Myocyte (in vitro differentiated cells): ENCODE data around the gene TMEM218. TPM values are rescaled to one million over a fixed set of nuclear protein-coding genes. Genes with fewer than 3 reads are reported as not detected.

Experiments
- DNase-seq: peaks from one replicate; pipeline ENCODE4 v3.0.0-alpha.2; 2012; ENCODE audit warnings: low read depth
- total RNA-seq: library from RNA; depleted of rRNA; stranded (reverse); fragments of >200 nt; gene quantifications from 2 replicates; pipeline ENCODE4 v1.2.3, GENCODE V29; 2014

TMEM218 gene
- total RNA-seq, 1 donor from 2014 or later, result 30.8 TPM

DNA sequence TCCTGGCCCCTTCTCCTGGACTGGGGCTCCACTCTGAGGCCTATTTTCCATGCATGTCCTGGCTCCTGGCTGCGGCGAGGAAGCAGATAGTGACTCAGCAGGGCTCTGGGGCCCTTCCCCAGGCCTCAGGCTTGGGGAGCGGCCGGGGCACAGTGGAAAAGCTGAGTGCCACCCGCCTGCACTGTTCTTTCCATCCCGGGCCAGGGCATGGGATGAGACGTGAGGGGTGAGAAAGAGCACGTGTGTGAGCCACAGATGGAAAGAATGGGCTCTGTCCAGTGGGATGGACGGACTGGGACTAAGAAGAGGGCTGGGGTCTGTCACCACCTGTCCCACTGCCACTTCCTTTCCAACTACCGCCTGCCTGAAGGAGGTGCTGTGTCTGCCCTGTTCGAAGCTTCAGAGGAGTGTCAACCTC is 35.5 kb downstream of the TMEM218 start:
- peak; percentile 32 for DNase-seq

GRCh38 chr11:125075242-125075625 is 36.2 kb downstream of the TMEM218 start:
- peak; percentile 89 for DNase-seq

DNA sequence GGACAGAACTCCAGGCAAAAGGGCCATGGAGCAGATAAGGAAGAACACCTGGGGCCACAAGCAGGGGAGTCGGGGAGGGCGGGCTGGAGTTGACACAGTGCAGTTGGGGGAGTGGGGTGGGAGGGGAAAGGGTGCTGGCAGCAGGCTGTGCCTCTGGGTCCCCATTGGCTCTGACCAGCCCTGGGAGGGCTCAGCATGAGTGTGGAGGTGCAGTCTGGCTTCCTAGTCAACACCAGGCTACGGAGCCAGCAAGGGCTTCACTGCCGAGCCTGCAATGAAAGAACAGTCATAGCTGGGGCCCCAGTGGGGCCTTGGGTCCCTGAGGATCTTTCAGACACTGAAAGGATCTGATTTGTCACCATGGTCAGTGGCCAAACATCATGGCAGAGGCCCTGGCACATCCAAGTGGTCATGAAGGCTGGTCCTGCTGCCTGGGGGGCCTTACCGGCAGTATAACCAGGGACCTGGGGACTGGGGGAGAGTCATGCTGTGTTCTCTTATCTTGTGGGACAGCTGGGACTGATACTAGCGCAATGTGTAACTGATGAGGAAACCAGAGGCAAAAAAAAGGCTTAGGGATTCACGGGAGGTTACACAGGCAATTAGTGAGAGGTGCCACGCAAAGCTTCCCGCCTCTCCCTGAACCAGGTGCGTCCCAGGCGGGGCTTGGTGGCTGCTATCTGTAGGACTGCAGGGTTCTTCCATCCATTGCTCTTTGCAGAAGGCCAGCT is 36.8 kb downstream of the TMEM218 start:
- DNase-seq, result peak; percentile 29

- no peak for DNase-seq
Observed at GRCh38 chr11:125073616-125074483, 37.6 kb downstream of the TMEM218 start.

DNA sequence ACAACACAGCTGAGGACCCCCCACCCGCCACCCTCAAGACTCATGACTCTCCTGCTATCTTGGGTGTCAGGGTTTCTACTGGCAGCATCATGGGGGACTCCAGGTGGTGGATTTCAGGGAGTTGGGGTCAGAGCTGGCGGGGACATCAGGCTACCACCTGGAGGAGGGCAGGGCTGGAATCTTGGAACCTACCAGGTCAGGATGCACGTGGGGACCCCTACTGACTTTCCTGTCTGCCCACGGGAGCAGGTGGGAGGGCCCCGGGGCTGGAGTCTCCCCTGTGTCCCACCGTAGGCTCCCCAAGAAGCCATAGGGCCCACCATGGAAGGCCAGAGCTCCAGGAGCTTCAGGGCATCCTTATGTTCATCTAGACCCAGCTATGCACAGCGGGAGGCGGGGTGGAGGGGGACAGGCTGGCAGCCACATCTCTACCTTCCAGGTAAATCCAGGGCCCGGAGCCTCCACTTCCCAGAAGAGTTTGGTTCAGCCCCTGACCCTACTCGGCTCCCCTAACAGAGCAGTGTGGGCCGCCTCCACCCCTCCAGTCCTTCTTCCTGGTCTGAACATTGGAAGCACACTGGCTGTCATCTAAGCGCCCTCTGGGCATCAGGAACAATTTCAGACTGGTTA is 38.4 kb downstream of the TMEM218 start:
- DNase-seq, result no peak

DNA sequence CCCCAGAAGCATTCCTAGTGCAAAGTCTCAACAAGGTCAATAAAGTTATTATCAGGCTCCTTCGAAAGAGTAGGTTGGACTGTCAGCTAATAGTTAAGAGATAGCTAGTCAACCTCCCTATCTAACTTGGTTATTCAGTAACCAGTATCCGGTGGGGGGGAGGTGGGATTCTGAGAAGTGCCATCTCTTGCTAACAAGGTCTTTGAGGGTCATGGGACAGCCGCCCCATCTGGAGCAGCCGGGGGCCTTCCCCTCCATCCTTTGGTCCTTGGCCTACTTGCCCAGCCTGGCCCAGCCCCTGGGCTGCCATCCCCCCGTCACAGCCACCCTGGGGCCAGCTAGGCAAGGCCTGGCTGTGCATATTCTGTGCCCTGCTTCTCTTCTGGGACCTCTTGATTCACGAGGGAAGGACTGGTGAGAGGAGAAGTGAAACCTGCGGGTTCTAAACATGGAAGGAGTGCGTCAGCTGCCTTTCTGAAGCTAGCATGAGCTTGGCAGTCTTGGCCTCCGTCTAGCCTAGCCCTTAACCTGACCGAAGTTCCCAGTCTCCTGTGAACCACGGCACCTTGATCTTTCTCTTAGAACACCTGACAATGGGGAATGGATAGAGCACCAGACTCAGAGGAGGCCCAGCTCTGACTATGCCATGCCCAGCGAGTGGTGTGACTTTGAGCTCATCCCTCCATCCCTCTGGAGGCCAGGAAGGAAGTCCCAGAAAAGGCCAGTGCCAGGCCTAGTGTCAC is 39.0 kb downstream of the TMEM218 start:
- no peak for DNase-seq

DNA sequence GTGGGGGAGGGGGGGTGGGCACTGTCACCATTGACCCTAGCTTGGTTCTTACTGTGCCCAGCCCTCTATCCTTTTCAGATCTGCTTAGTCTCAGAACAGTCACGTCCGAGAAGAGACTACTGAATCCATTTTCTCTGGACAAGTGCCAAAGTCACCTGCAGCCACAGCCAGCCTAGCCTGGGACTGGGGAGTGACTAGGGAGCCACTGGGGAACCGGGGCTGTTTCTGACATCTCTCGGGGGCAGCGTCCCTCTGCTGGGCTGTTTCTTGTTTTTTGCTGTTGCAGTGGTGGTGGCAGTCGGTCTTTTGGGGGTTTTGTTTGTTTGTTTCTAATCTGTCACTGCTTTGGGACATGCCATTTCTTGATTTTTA is 39.6 kb downstream of the TMEM218 start:
- DNase-seq, result no peak

DNA sequence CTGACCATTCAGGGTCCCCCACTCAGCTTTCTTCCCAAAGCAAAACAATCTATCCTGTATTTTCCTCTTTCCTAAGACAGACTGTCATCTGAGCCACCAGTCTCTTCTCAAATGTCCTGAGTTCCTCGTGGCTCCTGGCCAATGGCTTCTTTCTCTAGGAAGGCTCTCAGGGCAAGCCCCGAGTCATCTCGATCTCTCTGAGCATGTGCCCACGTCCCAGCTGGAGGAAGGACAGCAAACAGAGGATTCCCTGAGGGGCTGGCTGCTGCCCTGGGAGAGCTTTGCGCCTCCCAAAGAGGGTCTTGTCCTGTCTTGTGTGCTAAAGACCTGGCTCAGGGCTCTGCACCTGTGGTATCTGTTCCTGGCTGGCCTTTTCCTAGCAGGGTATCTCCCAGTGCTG is 40.0 kb downstream of the TMEM218 start:
- peak; percentile 80 for DNase-seq

- peak; percentile 61 for DNase-seq
Observed at GRCh38 chr11:125070699-125071254, 40.6 kb downstream of the TMEM218 start.

DNA sequence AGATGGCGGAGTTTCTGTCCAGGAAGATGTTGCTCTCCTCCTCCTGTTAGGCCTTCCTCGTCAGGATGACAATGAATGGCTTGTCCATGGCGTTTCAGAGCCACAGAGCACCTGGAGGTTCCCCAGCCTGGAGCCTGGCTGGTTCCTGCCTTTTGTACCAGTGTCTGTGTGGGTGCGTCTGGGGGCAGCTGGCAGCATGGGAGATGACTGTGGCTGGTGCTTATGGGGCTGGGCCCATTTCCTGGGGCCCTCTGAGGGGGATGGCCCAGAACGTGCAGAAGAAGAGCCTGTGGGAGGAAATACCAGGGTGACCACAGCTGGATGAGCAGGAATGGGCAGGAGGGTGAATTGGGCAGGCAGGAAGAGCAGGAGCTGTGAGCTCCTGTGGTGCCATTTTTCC is 41.6 kb downstream of the TMEM218 start:
- DNase-seq, result peak; percentile 32

GRCh38 chr11:125069008-125069407 is 42.4 kb downstream of the TMEM218 start:
- DNase-seq, result no peak

DNA sequence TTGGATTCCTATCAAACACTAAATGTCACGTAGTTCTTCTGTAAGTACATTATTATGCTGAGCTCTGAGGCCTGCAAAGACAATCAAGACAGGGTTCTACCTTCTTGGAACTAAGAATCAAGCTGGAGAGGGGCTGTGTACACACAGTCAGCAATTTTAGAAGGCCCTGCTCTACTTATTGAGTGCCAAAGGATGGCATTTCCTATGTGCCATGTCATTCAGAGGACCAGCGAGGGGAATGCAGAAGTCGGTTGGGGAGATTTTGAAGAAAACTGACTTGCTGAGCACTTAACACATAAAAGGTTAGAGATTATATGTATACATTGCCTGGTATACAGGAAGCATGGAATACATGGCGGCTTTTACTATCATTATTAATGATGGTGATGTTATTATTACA is 43.1 kb downstream of the TMEM218 start:
- no peak for DNase-seq

- DNase-seq, result no peak
Observed at GRCh38 chr11:125064070-125064469, 47.4 kb downstream of the TMEM218 start.

DNA sequence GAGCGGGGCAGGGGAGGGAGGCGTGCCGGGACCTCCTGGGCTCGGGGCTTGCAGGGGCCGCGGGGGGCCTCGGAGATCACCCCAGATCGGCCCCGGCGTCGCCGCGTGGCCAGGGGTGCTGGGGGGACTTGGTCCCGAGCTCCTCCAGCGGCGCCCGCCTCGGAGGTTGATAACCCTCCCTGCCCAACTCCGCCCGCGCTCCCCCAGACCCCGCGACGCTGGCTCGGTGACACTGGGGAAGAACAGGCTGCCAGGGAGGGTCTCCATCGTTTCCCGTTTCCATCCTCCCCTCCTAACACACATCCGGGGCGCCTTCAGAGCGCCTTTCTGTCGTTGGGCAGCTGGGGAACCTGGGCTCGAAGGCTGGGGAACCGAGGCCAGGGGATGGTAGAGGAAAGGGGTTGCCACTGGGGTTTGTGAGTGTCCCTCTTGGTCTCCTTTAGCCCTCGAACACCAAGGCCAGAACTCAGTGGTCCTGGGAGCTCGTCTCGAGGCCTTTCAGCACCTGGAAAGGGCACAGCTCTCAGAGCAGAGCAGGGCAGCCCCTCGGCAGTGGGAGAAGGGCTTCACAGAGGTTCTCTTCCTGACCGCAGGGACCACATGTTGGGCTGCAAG is 47.9 kb downstream of the TMEM218 start:
- DNase-seq, result no peak

DNA sequence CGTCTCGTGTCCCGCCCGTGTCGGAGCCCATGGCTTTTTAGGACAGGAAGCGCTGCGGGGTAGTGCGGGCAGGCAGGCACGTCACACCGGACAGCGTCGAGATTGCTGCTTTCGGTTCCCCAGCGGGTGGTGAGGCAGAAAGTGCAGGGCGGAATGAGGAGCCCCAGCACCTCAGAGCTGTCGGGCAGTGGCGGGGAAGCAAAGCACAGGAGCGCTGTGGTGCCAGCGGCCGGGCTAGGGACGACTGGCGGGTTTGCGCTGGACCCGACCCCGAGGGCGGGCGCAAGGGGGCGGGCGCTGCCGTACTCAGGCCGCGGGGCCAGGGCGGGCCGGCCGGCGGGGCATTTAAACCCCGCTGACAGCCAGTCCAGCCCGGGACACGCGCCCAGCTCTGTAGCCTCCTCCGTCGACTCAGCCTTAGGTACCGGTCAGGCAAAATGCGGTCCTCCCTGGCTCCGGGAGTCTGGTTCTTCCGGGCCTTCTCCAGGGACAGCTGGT is 48.4 kb downstream of the TMEM218 start, which contains the start of gene SLC37A2:
SLC37A2 (plus strand) TSS at position 375 of the 498 bp plus-strand sequence; CDS start at position 438, 63 bp downstream.
- peak; percentile 75 for DNase-seq

DNA sequence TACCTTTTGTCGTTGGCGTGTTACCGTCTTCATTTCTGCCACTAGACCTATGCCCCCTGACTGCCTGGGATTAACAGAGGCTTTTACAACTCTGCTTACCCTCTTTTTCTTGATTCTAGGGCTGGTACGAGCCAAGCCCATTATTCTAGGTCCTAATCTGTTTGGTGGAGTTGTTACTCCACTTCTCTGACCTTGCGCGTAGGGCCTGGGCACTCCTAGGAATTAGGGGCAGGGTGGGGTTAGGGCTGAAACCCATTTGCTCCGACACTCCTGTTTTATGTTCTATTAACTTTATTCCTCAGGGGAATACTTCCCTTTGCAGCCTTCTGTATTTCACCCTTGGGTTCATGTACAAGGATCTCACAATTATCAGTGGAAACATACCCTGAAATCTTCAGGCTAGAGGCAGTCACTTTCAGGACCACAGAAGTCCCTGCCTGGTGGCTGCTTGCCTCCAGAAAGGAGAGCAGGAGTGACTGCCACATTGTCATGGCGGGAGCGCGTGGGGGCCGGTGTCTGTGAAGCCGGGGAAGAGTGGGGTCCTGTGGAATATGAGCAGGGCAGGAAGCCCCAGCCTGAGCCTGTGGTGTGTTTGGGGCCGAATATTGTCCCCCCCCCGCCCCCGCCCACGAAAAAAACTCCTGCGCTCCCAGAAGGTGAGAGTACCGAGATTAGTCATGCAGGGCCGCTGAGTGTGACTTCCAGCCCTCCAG is 49.1 kb downstream of the TMEM218 start:
- DNase-seq, result no peak

DNA sequence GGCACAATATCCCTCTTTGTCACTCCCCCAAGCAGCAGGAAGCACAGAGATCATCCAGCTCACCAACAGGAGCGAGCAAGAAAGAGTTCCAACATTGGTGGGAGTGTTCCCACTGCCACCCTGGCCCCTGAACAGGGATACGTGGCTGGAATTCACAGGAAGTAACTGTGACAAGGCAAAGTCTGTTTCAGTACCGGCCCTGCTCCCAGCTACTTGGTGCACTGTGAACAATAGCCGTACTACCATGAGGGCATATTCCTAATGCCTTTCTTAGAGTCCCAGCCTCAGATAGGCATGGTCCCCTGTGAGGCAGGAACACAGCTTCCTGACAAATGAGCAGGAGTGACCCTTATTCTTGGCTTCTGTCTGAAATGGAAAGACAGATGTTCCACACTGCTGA is 50.1 kb downstream of the TMEM218 start:
- DNase-seq, result no peak

DNA sequence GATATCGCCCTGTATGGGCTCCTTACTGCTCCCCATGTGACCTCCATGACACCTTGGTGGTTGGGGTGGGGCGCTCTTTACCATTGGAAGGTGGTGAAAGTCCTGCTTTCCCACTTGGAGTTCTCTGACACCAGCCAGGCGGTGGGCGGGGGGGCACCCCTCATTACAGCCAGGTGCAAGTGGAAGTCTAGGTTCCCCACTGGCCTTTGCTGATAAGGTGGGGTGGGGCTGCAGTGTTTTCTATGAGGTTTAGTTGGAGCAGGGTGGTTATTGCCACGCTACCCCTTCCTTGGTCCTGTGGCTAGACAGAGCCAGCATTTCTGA is 53.8 kb downstream of the TMEM218 start:
- no peak for DNase-seq

- no peak for DNase-seq
Observed at GRCh38 chr11:125056931-125057692, 54.3 kb downstream of the TMEM218 start.
